Measurements from ENCODE around the gene SLC17A7. TPM values are rescaled to one million over a fixed set of nuclear protein-coding genes. Genes with fewer than 3 reads are reported as not detected.

The SLC17A7 gene
- total and polyA plus RNA-seq, 2 of the 8 experiments (the other 6 are each of a cell fraction or from before 2014, with no cell fraction given): 2.7 to 3.0 TPM

- peak; percentile 82 to 90 (median 83) for TF ChIP-seq CTCF (IDR thresholded peaks at IDR 0.05; ENCODE audit: control extremely low read depth in 1 of 3, insufficient read depth in 1 of 3, low read depth in 1 of 3, low read length in 3 of 3)
- no peak for TF ChIP-seq FOSL1 (IDR thresholded peaks at IDR 0.05; ENCODE audit: insufficient read depth, low read depth, low read length)
- TF ChIP-seq RFX5 (IDR thresholded peaks at IDR 0.05; ENCODE audit: borderline replicate concordance, low read depth, low read length): no peak
- TF ChIP-seq BACH1 (IDR thresholded peaks at IDR 0.05; ENCODE audit: low read length): peak; percentile 45; the same call in 1 of the 2 replicates
- TF ChIP-seq PHF8 (conservative IDR thresholded peaks at IDR 0.05; ENCODE audit: low read depth, low read length): no peak
- TF ChIP-seq HDAC2 (IDR thresholded peaks at IDR 0.05; ENCODE audit: borderline replicate concordance in 1 of 2, low read depth in 2 of 2, low read length in 2 of 2): 0 out of 4 replicates have a peak, but pooled peaks of 1 of the 2 experiments have one; percentile 64
- TF ChIP-seq SRF (IDR thresholded peaks at IDR 0.05; ENCODE audit: low read depth, low read length): no peak
- TF ChIP-seq KDM1A (IDR thresholded peaks at IDR 0.05; ENCODE audit: borderline replicate concordance, low read length): peak; percentile 61
- TF ChIP-seq EZH2 (IDR thresholded peaks at IDR 0.05; ENCODE audit: low read depth, low read length, severe bottlenecking): peak; percentile 52
- peak; percentile 76 for TF ChIP-seq CREB1 (IDR thresholded peaks at IDR 0.05)
- TF ChIP-seq BCL11A (IDR thresholded peaks at IDR 0.05; ENCODE audit: low read depth in 2 of 2, low read length in 2 of 2): no peak
- peak; percentile 48 for TF ChIP-seq ASH2L (IDR thresholded peaks at IDR 0.05; ENCODE audit: low read length)
- no peak for TF ChIP-seq TCF12 (IDR thresholded peaks at IDR 0.05; ENCODE audit: low read depth, low read length)
- TF ChIP-seq MAX (IDR thresholded peaks at IDR 0.05): peak; percentile 68
- TF ChIP-seq POU5F1 (IDR thresholded peaks at IDR 0.05; ENCODE audit: low read depth, low read length): no peak
Observed at GRCh38 chr19:49422407-49423070, 18.8 kb downstream of the SLC17A7 start (continued).
